ENCODE measurements around the gene CCDC188. TPM values are rescaled to one million over a fixed set of nuclear protein-coding genes. Genes with fewer than 3 reads are reported as not detected.

The CCDC188 gene
- total and polyA plus RNA-seq, 2 of the 13 experiments (the other 11 are each of a cell fraction or from before 2014, with no cell fraction given), result not detected

DNA sequence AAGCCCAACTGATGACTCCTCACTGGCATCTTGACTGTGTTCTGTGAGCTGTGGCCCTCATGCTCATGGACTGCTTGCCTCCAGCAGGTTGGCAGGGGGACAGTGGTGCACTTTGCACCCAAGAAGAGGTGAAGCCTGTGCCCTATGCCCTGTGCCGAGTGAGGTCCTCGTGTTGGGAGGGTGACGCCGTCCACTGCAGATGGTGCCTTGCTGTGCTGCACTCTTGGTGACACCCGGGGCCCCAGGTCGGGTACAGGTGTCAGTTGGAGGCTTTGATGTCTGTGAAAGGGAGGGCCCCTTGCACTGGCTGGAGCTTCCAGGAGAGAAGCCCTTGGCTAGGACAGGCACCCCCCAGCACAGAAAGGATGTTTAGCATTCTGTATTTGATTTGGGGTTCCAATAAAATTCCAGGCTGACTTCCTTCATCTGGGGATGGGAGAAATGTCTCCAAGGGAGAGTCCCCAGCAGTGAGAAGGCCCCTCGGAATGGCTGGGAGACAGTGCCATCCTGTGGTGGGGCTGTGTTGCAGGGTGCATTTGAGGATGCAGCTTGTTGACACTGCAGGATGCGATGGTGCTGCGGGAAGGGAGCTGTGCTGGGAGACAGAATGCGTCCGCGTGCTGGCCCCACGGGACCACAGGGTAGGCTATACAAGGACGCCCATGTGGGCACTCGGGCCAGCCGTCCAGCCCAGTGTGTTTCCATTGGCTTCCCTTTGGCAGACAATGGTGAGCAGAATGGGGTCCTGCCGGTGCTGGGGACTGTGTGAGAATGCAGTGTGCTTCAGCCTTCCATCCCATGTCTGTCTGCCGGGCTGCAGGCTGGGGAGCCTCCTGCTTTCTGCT lies 21.7 kb downstream of the CCDC188 start (continued):
- no peak for TF ChIP-seq ARNTL (CRISPR knock-in tag; IDR thresholded peaks at IDR 0.05)
- TF ChIP-seq, protein P1, sequence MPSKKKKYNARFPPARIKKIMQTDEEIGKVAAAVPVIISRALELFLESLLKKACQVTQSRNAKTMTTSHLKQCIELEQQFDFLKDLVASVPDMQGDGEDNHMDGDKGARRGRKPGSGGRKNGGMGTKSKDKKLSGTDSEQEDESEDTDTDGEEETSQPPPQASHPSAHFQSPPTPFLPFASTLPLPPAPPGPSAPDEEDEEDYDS (CRISPR knock-in tag; IDR thresholded peaks at IDR 0.05), result no peak
- TF ChIP-seq ZNF24 (IDR thresholded peaks at IDR 0.05), result no peak
- TF ChIP-seq, protein P2, sequence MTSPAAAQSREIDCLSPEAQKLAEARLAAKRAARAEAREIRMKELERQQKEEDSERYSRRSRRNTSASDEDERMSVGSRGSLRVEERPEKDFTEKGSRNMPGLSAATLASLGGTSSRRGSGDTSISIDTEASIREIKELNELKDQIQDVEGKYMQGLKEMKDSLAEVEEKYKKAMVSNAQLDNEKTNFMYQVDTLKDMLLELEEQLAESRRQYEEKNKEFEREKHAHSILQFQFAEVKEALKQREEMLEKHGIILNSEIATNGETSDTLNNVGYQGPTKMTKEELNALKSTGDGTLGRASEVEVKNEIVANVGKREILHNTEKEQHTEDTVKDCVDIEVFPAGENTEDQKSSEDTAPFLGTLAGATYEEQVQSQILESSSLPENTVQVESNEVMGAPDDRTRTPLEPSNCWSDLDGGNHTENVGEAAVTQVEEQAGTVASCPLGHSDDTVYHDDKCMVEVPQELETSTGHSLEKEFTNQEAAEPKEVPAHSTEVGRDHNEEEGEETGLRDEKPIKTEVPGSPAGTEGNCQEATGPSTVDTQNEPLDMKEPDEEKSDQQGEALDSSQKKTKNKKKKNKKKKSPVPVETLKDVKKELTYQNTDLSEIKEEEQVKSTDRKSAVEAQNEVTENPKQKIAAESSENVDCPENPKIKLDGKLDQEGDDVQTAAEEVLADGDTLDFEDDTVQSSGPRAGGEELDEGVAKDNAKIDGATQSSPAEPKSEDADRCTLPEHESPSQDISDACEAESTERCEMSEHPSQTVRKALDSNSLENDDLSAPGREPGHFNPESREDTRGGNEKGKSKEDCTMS (CRISPR knock-in tag; conservative IDR thresholded peaks at IDR 0.05), result no peak
- no peak for TF ChIP-seq ZSCAN31 (CRISPR knock-in tag; IDR thresholded peaks at IDR 0.05; ENCODE audit: low read depth)
- no peak for TF ChIP-seq NFRKB (IDR thresholded peaks at IDR 0.05)
- TF ChIP-seq, protein P3, sequence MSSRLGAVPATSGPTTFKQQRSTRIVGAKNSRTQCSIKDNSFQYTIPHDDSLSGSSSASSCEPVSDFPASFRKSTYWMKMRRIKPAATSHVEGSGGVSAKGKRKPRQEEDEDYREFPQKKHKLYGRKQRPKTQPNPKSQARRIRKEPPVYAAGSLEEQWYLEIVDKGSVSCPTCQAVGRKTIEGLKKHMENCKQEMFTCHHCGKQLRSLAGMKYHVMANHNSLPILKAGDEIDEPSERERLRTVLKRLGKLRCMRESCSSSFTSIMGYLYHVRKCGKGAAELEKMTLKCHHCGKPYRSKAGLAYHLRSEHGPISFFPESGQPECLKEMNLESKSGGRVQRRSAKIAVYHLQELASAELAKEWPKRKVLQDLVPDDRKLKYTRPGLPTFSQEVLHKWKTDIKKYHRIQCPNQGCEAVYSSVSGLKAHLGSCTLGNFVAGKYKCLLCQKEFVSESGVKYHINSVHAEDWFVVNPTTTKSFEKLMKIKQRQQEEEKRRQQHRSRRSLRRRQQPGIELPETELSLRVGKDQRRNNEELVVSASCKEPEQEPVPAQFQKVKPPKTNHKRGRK (CRISPR knock-in tag; IDR thresholded peaks at IDR 0.05), result no peak
- TF ChIP-seq SP1 (IDR thresholded peaks at IDR 0.05), result no peak
- no peak for TF ChIP-seq SP1 (CRISPR knock-in tag; IDR thresholded peaks at IDR 0.05)
- TF ChIP-seq NCOA2 (CRISPR knock-in tag; IDR thresholded peaks at IDR 0.05), result no peak
- TF ChIP-seq ZNF496 (CRISPR knock-in tag; IDR thresholded peaks at IDR 0.05; ENCODE audit: insufficient replicate concordance), result no peak
- TF ChIP-seq ZSCAN25 (CRISPR knock-in tag; IDR thresholded peaks at IDR 0.05), result peak; percentile 98
- peak; percentile 91 for TF ChIP-seq FOXA3 (CRISPR knock-in tag; IDR thresholded peaks at IDR 0.05)
- TF ChIP-seq MEIS2 (CRISPR knock-in tag; IDR thresholded peaks at IDR 0.05), result no peak
- peak; percentile 97 for TF ChIP-seq RBM22 (optimal IDR thresholded peaks at IDR 0.05; ENCODE audit: low read length)
- TF ChIP-seq, protein P4, sequence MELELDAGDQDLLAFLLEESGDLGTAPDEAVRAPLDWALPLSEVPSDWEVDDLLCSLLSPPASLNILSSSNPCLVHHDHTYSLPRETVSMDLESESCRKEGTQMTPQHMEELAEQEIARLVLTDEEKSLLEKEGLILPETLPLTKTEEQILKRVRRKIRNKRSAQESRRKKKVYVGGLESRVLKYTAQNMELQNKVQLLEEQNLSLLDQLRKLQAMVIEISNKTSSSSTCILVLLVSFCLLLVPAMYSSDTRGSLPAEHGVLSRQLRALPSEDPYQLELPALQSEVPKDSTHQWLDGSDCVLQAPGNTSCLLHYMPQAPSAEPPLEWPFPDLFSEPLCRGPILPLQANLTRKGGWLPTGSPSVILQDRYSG (CRISPR knock-in tag; IDR thresholded peaks at IDR 0.05), result no peak
- TF ChIP-seq, protein P5, sequence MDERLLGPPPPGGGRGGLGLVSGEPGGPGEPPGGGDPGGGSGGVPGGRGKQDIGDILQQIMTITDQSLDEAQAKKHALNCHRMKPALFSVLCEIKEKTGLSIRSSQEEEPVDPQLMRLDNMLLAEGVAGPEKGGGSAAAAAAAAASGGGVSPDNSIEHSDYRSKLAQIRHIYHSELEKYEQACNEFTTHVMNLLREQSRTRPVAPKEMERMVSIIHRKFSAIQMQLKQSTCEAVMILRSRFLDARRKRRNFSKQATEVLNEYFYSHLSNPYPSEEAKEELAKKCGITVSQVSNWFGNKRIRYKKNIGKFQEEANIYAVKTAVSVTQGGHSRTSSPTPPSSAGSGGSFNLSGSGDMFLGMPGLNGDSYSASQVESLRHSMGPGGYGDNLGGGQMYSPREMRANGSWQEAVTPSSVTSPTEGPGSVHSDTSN (CRISPR knock-in tag; IDR thresholded peaks at IDR 0.05), result no peak
- peak; percentile 61; the same call in 1 of the 2 replicates for TF ChIP-seq SIN3A (IDR thresholded peaks at IDR 0.05; ENCODE audit: borderline replicate concordance, low read depth, low read length)
- 0 out of 2 replicates have a peak, but pooled peaks have one; percentile 17 for TF ChIP-seq ZNF121 (CRISPR knock-in tag; IDR thresholded peaks at IDR 0.05)
- TF ChIP-seq, protein P6, sequence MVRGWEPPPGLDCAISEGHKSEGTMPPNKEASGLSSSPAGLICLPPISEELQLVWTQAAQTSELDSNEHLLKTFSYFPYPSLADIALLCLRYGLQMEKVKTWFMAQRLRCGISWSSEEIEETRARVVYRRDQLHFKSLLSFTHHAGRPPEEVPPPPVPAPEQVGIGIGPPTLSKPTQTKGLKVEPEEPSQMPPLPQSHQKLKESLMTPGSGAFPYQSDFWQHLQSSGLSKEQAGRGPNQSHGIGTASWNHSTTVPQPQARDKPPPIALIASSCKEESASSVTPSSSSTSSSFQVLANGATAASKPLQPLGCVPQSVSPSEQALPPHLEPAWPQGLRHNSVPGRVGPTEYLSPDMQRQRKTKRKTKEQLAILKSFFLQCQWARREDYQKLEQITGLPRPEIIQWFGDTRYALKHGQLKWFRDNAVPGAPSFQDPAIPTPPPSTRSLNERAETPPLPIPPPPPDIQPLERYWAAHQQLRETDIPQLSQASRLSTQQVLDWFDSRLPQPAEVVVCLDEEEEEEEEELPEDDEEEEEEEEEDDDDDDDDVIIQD (CRISPR knock-in tag; IDR thresholded peaks at IDR 0.05; ENCODE audit: low read depth), result no peak
- no peak for TF ChIP-seq LCORL (IDR thresholded peaks at IDR 0.05)
- peak; percentile 66 for TF ChIP-seq LCORL (CRISPR knock-in tag; IDR thresholded peaks at IDR 0.05)
